Right kidney (tissue), 1 donor: ENCODE results near the gene EPS8L2.

Source experiments
- DNase-seq: peaks from one replicate; pipeline ENCODE4 v3.0.0-alpha.2; 2016

Gene EPS8L2

GRCh38 chr11:776561-777287 is 70.7 kb downstream of the EPS8L2 start:
- DNase-seq, result peak; percentile 71
